Lung (tissue), 12 donors: ENCODE measurements around the gene AXIN2. TPM values are rescaled to one million over a fixed set of nuclear protein-coding genes. Genes with fewer than 3 reads are reported as not detected.

Experiments used
- ATAC-seq: fragments of 200-7000 bp; cut with Tn5 transposase; one replicate; pipeline ENCODE4 v1.9.1; 2020; ENCODE audit warnings: moderate number of reproducible peaks; ENCODE audit not compliant: insufficient read depth, low FRiP score
- DNase-seq, 3 donors: peaks; one replicate each; pipeline ENCODE4 v3.0.0-alpha.2; 2013 to 2017
- H3K27ac ChIP-seq, 2 donors: one replicate each; pipeline ENCODE4 v1.5.1; 2013; ENCODE audit warnings: mild to moderate bottlenecking in 2 of 2, moderate library complexity in 2 of 2, control low read depth in 1 of 2, inconsistent platforms in 1 of 2, low read depth in 1 of 2, low read length in 1 of 2
- H3K27me3 ChIP-seq, 3 donors: one replicate each; pipeline ENCODE4 v1.5.1; 2013; ENCODE audit warnings: low read length in 2 of 3; ENCODE audit not compliant: control insufficient read depth in 3 of 3, insufficient read depth in 3 of 3
- H3K36me3 ChIP-seq, 4 donors: one replicate each; pipeline ENCODE4 v1.5.1; 2013; ENCODE audit warnings: low read length in 4 of 4, mild to moderate bottlenecking in 1 of 4, moderate library complexity in 1 of 4; ENCODE audit not compliant: control insufficient read depth in 4 of 4, insufficient read depth in 4 of 4
- H3K4me1 ChIP-seq, 5 donors: one replicate each; pipeline ENCODE4 v1.5.1; 2013; ENCODE audit warnings: low read length in 5 of 5, mild to moderate bottlenecking in 2 of 5, moderate library complexity in 1 of 5; ENCODE audit not compliant: control insufficient read depth in 5 of 5, insufficient read depth in 5 of 5
- H3K4me3 ChIP-seq: one replicate; pipeline ENCODE4 v1.5.1; 2013; ENCODE audit warnings: mild to moderate bottlenecking, control low read depth, moderate library complexity
- H3K9ac ChIP-seq, 2 donors: one replicate each; pipeline ENCODE4 v1.5.1; 2013; ENCODE audit warnings: low read length in 2 of 2, control low read depth in 1 of 2; ENCODE audit not compliant: insufficient read depth in 1 of 2
- H3K9me3 ChIP-seq, 4 donors: one replicate each; pipeline ENCODE4 v1.5.1; 2013; ENCODE audit warnings: low read length in 3 of 4, mild to moderate bottlenecking in 1 of 4, moderate library complexity in 1 of 4; ENCODE audit not compliant: control insufficient read depth in 4 of 4, insufficient read depth in 3 of 4
- WGBS, 2 donors: extraction: QIAGEN DNeasy Blood & Tissue Kit; methylation state at CpG; one replicate each; pipeline ENCODE4 v1.1.7; 2013; 5-methylcytosine and 5-hydroxymethylcytosine counted together
- polyA plus RNA-seq, 2 donors: library from polyadenylated mRNA; stranded (reverse); fragments of 200-250 nt; gene quantifications; one replicate each; pipeline ENCODE4 v1.2.1, GENCODE V29; 2013
- total RNA-seq, 2 donors: library from RNA; depleted of rRNA in 1 of 2; stranded (reverse); fragments of >200 nt in 1 of 2; gene quantifications; one replicate each; pipeline ENCODE4 v1.2.1, GENCODE V29; 2014 to 2021
- TF ChIP-seq, protein P1 (sequence below): IDR thresholded peaks from 2 replicates; pipeline ENCODE4 v1.5.1; 2012; ENCODE audit warnings: mild to moderate bottlenecking; ENCODE audit errors: control extremely low read depth, extremely low read depth
- donor health status: control.
- donor health status: control.
- donor health status: Bipolar disorder and iron deficiency.
- donor health status: healthy.
- donor health status: DM: yes; HTN: yes; CAD: no.

AXIN2 gene
- total and polyA plus RNA-seq, 4 donors = 13.0 to 127 (median 36.8) TPM

- ATAC-seq = no peak
- WGBS, 2 donors = 77 to 82% methylated on average over 13 of the region's 13 CpGs
- no peak overlapping the region for H3K4me3 ChIP-seq
- H3K4me1 ChIP-seq = peaks cover 5 to 55% (median 41%) of the 10 kb centered on the region in 5 donors
- H3K27ac ChIP-seq = peak overlapping the region in 1 of 2 donors; percentile 79
- peaks cover 14 to 73% (median 60%) of the 10 kb centered on the region in 4 donors for H3K36me3 ChIP-seq
- DNase-seq = no peak
- H3K9me3 ChIP-seq = no peaks in the 10 kb centered on the region
- no peak overlapping the region for H3K9ac ChIP-seq
- TF ChIP-seq, protein P1, sequence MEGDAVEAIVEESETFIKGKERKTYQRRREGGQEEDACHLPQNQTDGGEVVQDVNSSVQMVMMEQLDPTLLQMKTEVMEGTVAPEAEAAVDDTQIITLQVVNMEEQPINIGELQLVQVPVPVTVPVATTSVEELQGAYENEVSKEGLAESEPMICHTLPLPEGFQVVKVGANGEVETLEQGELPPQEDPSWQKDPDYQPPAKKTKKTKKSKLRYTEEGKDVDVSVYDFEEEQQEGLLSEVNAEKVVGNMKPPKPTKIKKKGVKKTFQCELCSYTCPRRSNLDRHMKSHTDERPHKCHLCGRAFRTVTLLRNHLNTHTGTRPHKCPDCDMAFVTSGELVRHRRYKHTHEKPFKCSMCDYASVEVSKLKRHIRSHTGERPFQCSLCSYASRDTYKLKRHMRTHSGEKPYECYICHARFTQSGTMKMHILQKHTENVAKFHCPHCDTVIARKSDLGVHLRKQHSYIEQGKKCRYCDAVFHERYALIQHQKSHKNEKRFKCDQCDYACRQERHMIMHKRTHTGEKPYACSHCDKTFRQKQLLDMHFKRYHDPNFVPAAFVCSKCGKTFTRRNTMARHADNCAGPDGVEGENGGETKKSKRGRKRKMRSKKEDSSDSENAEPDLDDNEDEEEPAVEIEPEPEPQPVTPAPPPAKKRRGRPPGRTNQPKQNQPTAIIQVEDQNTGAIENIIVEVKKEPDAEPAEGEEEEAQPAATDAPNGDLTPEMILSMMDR = no peak
- H3K27me3 ChIP-seq = no peaks in the 10 kb centered on the region
These were observed 28.2 kb downstream of the AXIN2 start for GRCh38 chr17:65533056-65533745.

DNA sequence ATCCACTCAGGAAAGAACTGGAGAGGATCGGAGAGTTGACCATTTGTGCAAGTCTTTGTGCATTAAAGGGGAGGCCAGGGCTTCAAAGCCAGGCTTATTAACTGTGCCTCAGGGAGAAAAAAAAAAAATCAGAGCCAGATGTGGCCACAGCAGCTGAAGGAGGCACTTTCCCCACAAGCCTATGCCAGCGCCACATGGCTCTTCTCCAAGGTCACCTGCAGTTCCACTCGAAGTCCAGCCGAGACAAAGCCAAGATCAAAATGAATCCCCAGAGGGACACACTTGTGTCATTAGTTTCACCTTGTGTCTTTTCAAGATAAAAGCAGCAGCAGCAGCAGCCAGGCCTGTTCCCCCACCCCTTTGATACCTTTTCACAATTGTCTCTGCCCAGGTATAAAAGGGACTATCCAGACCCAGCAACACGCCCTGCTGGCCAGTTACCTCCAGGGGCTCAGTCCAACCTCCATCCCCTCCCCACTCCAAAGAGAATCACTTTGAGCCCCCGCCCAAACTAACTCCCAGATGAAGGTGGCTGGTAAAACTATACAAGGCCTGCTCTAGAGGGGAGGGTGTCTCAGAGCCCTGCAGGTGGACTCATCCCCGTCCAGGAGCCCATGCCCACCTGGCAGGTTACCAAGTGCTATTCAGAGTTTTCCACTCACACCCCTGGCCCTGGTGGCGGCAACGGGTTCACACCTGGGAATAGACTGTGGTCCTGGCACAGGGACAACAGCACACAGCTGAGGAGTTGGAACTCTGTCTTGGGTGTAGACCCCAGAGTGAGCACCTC, 29.2 kb downstream of the AXIN2 start:
- Histone ChIP-seq H3K9ac (no peak overlapping the region), H3K27me3 (no peaks in the 10 kb centered on the region), H3K4me1 (peaks cover 5 to 55% (median 41%) of the 10 kb centered on the region in 5 donors), H3K4me3 (peak overlapping the region; percentile 4), H3K9me3 (no peaks in the 10 kb centered on the region), H3K36me3 (peaks cover 14 to 70% (median 57%) of the 10 kb centered on the region in 4 donors), H3K27ac (peak overlapping the region; percentile 37 to 79)
- TF ChIP-seq, protein P1 = no peak
- WGBS, 2 donors = 60 to 86% methylated on average over 9 of the region's 9 CpGs
- ATAC-seq (no peak), DNase-seq (peak in 1 of 3 donors; percentile 3)

DNA sequence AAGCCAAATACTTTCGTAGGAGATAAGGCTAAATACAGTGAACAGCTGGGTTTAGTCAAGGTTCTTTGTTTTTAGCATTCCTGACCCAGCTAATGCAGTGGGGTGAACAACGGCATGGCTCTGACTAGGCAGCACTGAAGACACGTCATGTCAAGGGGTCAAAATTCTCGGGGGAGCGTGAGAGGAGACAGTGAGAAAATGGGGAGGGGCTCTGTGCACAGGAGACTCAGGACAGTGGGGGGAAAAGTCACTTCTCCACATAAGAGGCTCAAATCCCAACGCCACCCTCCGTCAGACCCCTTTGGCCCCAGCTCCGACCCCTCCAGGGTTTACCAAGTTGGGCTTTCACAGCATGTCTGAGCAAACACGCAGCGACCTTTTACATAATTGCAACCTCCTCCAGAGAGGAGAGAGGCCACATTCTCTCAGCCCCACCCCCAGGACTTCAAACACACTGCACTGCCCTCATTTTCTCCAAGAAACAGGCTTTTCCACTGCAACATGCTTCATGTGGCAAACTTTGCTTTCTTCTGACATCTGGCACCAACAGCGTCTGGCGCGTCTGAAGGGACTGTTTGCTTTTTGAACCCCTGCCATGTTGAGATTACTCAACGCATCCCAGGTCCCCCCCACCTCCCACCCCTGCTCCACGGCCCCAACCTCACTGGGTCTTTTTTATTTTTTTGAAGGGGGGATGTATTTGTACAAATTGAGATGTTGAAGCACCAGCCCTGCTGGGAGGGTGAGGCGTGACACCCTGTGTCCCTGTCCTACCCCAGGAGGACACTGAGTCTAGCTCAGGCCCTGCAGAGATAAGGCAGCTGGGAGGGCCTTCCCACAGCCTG, 30.0 kb downstream of the AXIN2 start:
- WGBS, 2 donors = 49 to 68% methylated on average over 16 of the region's 16 CpGs
- ATAC-seq (peak; percentile 49), DNase-seq (peak; percentile 93 to 99 (median 98))
- H3K4me3 ChIP-seq = no peak overlapping the region
- peaks cover 5 to 55% (median 41%) of the 10 kb centered on the region in 5 donors for H3K4me1 ChIP-seq
- H3K36me3 ChIP-seq = peaks cover 14 to 62% (median 49%) of the 10 kb centered on the region in 4 donors
- no peak overlapping the region for H3K9ac ChIP-seq
- no peaks in the 10 kb centered on the region for H3K27me3 ChIP-seq
- TF ChIP-seq, protein P1 = no peak
- H3K27ac ChIP-seq = peak overlapping the region; percentile 37 to 79
- no peaks in the 10 kb centered on the region for H3K9me3 ChIP-seq
